SK-N-SH treated with all-trans-retinoic acid at 6 μM for 48 hours (cell line): ENCODE measurements around the gene PCDHGA10.
"Not testable (repeated sequence)": the region's sequence is repeated elsewhere in the genome, so short reads cannot be mapped to it uniquely, and the experiment has no call there.

ENCODE experiments used
- ATAC-seq: fragments of 200-7000 bp; cut with Tn5 transposase; 3 replicates; pipeline ENCODE4 v1.9.1; 2020; ENCODE audit warnings: mild to moderate bottlenecking, moderate library complexity
- ARNTL ChIP-seq: fragments of 450-650 bp; formaldehyde crosslinking; IDR thresholded peaks from 2 replicates; pipeline ENCODE4 v1.5.0; 2020; ENCODE audit warnings: low read depth, mild to moderate bottlenecking, moderate library complexity, borderline replicate concordance
- BACH2 ChIP-seq: fragments of 250-450 bp; sonication (Bioruptor Pico); IDR thresholded peaks from 2 replicates; pipeline ENCODE4 v1.9.0; 2021; ENCODE audit warnings: mild to moderate bottlenecking, borderline replicate concordance
- CSDC2 ChIP-seq: fragments of 250-450 bp; sonication (Bioruptor Pico); IDR thresholded peaks from 2 replicates; pipeline ENCODE4 v1.5.0; 2020; ENCODE audit warnings: mild to moderate bottlenecking, moderate library complexity
- GLIS3 ChIP-seq: fragments of 250-450 bp; sonication (Bioruptor Pico); IDR thresholded peaks from 2 replicates; pipeline ENCODE4 v1.5.0; 2020; ENCODE audit warnings: mild to moderate bottlenecking, moderate library complexity
- ISL1 ChIP-seq: fragments of 250-450 bp; sonication (Bioruptor Pico); IDR thresholded peaks from 2 replicates; pipeline ENCODE4 v2.1.2; 2022; ENCODE audit warnings: mild to moderate bottlenecking, moderate library complexity
- OSR1 ChIP-seq: fragments of 250-450 bp; sonication (Bioruptor Pico); IDR thresholded peaks from 2 replicates; pipeline ENCODE4 v1.8.0; 2022; ENCODE audit warnings: moderate library complexity, mild to moderate bottlenecking, inconsistent platforms
- RARB ChIP-seq: fragments of 250-450 bp; sonication (Bioruptor Pico); IDR thresholded peaks from 2 replicates; pipeline ENCODE4 v1.8.0; 2021; ENCODE audit warnings: mild to moderate bottlenecking, moderate library complexity
- SNAI2 ChIP-seq: fragments of 250-450 bp; sonication (Bioruptor Pico); IDR thresholded peaks from 2 replicates; pipeline ENCODE4 v1.5.0; 2020; ENCODE audit warnings: mild to moderate bottlenecking, moderate library complexity
- TOX ChIP-seq: fragments of 250-450 bp; sonication (Bioruptor Pico); IDR thresholded peaks from 2 replicates; pipeline ENCODE4 v1.8.0; 2021; ENCODE audit warnings: mild to moderate bottlenecking, moderate library complexity, borderline replicate concordance
- ZC3H10 ChIP-seq: fragments of 250-450 bp; sonication (Bioruptor Pico); IDR thresholded peaks from 2 replicates; pipeline ENCODE4 v1.5.1; 2021; ENCODE audit warnings: mild to moderate bottlenecking, moderate library complexity
- ZFP3 ChIP-seq: fragments of 250-450 bp; sonication (Bioruptor Pico); IDR thresholded peaks from 2 replicates; pipeline ENCODE4 v1.5.0; 2020; ENCODE audit warnings: mild to moderate bottlenecking, moderate library complexity
- ZNF565 ChIP-seq: fragments of 450-650 bp; formaldehyde crosslinking; conservative IDR thresholded peaks from 2 replicates; pipeline ENCODE4 v1.5.0; 2020; ENCODE audit warnings: low read depth, mild to moderate bottlenecking, moderate library complexity
- ZNF70 ChIP-seq: fragments of 450-650 bp; formaldehyde crosslinking; IDR thresholded peaks from 2 replicates; pipeline ENCODE4 v1.5.0; 2020; ENCODE audit warnings: mild to moderate bottlenecking, moderate library complexity
- TF ChIP-seq, protein P1 (sequence below): fragments of 250-450 bp; sonication (Bioruptor Pico); IDR thresholded peaks from 2 replicates; pipeline ENCODE4 v1.5.0; 2020; ENCODE audit warnings: mild to moderate bottlenecking, moderate library complexity
- TF ChIP-seq, protein P2 (sequence below): fragments of 250-450 bp; sonication (Bioruptor Pico); IDR thresholded peaks from 2 replicates; pipeline ENCODE4 v1.5.1; 2020; ENCODE audit warnings: low read depth, mild to moderate bottlenecking, moderate library complexity
- TF ChIP-seq, protein P3 (sequence below): fragments of 250-450 bp; sonication (Bioruptor Pico); IDR thresholded peaks from 2 replicates; pipeline ENCODE4 v1.5.1; 2021; ENCODE audit warnings: mild to moderate bottlenecking, moderate library complexity
- TF ChIP-seq, protein P4 (sequence below): fragments of 250-450 bp; sonication (Bioruptor Pico); IDR thresholded peaks from 2 replicates; pipeline ENCODE4 v1.8.0; 2021; ENCODE audit warnings: low read depth, mild to moderate bottlenecking, moderate library complexity, borderline replicate concordance

PCDHGA10 gene

DNA sequence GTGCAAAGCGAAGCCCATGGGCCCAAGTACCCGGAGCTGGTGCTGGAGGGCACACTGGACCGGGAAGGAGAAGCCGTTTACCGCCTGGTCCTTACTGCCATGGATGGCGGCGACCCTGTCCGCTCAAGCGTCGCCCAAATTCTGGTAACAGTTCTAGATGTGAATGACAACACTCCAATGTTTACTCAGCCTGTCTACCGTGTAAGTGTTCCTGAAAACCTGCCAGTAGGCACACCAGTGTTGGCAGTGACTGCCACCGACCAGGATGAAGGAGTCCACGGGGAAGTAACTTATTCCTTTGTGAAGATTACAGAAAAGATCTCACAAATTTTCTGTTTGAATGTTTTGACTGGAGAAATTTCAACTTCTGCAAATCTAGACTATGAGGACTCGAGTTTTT lies 38.2 kb upstream of the PCDHGA10 start:
- ATAC-seq: no peak
- TF ChIP-seq ZNF565 (CRISPR knock-in tag) (no peak), ZNF70 (CRISPR knock-in tag) (no peak), OSR1 (CRISPR knock-in tag) (no peak), GLIS3 (CRISPR knock-in tag) (no peak)
- TF ChIP-seq, protein P1, sequence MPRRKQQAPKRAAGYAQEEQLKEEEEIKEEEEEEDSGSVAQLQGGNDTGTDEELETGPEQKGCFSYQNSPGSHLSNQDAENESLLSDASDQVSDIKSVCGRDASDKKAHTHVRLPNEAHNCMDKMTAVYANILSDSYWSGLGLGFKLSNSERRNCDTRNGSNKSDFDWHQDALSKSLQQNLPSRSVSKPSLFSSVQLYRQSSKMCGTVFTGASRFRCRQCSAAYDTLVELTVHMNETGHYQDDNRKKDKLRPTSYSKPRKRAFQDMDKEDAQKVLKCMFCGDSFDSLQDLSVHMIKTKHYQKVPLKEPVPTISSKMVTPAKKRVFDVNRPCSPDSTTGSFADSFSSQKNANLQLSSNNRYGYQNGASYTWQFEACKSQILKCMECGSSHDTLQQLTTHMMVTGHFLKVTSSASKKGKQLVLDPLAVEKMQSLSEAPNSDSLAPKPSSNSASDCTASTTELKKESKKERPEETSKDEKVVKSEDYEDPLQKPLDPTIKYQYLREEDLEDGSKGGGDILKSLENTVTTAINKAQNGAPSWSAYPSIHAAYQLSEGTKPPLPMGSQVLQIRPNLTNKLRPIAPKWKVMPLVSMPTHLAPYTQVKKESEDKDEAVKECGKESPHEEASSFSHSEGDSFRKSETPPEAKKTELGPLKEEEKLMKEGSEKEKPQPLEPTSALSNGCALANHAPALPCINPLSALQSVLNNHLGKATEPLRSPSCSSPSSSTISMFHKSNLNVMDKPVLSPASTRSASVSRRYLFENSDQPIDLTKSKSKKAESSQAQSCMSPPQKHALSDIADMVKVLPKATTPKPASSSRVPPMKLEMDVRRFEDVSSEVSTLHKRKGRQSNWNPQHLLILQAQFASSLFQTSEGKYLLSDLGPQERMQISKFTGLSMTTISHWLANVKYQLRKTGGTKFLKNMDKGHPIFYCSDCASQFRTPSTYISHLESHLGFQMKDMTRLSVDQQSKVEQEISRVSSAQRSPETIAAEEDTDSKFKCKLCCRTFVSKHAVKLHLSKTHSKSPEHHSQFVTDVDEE: no peak
- TF ChIP-seq, all 23 proteins: peak for 0

DNA sequence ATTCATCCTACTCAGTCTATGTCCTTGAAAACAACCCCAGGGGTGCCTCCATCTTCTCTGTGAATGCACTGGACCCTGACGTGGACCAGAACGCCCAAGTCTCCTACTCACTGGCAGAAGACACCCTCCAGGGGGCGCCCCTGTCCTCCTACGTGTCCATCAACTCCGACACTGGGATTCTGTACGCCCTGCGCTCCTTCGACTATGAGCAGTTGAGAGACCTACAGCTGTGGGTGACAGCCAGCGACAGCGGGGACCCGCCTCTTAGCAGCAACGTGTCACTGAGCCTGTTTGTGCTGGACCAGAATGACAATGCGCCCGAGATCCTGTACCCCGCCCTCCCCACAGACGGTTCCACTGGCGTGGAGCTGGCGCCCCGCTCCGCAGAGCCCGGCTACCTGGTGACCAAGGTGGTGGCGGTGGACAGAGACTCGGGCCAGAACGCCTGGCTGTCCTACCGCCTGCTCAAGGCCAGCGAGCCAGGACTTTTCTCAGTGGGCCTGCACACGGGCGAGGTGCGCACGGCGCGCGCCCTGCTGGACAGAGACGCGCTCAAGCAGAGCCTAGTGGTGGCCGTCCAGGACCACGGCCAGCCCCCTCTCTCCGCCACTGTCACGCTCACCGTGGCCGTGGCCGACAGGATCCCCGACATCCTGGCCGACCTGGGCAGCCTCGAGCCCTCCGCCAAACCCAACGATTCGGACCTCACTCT lies 37.2 kb upstream of the PCDHGA10 start:
- ATAC-seq: not testable (repeated sequence)

DNA sequence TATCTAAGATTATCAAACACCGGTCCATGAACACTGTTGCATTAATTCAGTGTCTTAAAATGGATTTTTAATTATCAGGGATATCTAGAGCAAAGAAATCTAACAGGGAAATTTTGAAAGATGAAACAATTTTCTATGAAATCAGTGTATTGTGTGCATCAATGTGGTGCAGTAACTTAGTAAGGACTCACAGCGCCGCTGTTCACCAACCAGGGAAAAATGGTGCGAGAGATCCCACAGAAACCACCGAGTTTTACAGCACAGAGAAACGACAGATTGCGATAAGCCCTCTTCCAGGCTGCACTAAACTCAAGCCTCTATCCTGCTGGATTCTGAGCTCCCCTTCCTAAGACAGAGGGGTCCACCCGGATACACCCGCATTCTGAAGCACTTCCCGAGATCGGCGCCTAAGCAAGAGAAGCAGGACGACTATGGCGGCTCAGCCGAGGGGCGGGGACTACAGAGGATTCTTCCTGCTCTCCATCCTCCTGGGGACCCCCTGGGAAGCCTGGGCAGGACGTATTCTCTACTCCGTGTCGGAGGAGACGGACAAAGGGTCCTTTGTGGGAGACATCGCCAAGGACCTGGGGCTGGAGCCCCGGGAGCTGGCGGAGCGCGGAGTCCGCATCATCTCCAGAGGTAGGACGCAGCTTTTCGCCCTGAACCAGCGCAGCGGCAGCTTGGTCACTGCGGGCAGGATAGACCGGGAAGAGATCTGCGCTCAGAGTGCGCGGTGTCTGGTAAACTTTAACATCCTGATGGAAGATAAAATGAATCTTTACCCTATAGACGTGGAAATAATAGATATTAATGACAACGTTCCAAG lies 30.1 kb upstream of the PCDHGA10 start, which contains the start of gene PCDHGA7:
Gene PCDHGA7 (plus strand): TSS at position 274 of the 826 bp plus-strand sequence. CDS start 158 bp downstream, at position 432.
- TF ChIP-seq ZNF565 (CRISPR knock-in tag) (no peak), ZNF70 (CRISPR knock-in tag) (no peak), RARB (no peak), ZFP3 (CRISPR knock-in tag) (no peak), ZC3H10 (no peak), OSR1 (CRISPR knock-in tag) (no peak), ARNTL (no peak), TOX (CRISPR knock-in tag) (no peak)
- ATAC-seq: peak; percentile 97

DNA sequence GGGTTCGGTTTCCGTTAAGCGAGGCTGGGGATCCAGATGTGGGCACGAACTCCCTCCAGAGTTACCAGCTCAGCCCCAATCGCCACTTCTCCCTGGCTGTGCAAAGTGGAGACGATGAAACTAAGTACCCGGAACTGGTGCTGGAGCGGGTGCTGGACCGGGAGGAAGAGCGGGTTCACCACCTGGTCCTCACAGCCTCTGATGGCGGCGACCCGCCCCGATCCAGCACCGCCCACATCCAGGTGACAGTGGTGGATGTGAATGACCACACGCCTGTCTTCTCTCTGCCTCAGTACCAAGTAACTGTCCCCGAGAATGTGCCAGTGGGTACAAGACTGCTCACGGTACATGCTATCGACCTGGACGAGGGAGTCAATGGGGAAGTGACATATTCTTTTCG lies 29.4 kb upstream of the PCDHGA10 start:
- TF ChIP-seq, protein P2, sequence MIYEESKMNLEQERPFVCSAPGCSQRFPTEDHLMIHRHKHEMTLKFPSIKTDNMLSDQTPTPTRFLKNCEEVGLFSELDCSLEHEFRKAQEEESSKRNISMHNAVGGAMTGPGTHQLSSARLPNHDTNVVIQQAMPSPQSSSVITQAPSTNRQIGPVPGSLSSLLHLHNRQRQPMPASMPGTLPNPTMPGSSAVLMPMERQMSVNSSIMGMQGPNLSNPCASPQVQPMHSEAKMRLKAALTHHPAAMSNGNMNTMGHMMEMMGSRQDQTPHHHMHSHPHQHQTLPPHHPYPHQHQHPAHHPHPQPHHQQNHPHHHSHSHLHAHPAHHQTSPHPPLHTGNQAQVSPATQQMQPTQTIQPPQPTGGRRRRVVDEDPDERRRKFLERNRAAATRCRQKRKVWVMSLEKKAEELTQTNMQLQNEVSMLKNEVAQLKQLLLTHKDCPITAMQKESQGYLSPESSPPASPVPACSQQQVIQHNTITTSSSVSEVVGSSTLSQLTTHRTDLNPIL: no peak
- TF ChIP-seq ZNF565 (CRISPR knock-in tag) (no peak), ZFP3 (CRISPR knock-in tag) (no peak), ZNF70 (CRISPR knock-in tag) (no peak), CSDC2 (CRISPR knock-in tag) (no peak), RARB (no peak), OSR1 (CRISPR knock-in tag) (no peak), BACH2 (CRISPR knock-in tag) (no peak), ISL1 (no peak), TOX (CRISPR knock-in tag) (no peak), SNAI2 (CRISPR knock-in tag) (no peak)
- TF ChIP-seq, protein P1: no peak
- TF ChIP-seq, protein P3, sequence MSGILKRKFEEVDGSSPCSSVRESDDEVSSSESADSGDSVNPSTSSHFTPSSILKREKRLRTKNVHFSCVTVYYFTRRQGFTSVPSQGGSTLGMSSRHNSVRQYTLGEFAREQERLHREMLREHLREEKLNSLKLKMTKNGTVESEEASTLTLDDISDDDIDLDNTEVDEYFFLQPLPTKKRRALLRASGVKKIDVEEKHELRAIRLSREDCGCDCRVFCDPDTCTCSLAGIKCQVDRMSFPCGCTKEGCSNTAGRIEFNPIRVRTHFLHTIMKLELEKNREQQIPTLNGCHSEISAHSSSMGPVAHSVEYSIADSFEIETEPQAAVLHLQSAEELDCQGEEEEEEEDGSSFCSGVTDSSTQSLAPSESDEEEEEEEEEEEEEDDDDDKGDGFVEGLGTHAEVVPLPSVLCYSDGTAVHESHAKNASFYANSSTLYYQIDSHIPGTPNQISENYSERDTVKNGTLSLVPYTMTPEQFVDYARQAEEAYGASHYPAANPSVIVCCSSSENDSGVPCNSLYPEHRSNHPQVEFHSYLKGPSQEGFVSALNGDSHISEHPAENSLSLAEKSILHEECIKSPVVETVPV (CRISPR knock-in tag): no peak
- TF ChIP-seq, protein P4, sequence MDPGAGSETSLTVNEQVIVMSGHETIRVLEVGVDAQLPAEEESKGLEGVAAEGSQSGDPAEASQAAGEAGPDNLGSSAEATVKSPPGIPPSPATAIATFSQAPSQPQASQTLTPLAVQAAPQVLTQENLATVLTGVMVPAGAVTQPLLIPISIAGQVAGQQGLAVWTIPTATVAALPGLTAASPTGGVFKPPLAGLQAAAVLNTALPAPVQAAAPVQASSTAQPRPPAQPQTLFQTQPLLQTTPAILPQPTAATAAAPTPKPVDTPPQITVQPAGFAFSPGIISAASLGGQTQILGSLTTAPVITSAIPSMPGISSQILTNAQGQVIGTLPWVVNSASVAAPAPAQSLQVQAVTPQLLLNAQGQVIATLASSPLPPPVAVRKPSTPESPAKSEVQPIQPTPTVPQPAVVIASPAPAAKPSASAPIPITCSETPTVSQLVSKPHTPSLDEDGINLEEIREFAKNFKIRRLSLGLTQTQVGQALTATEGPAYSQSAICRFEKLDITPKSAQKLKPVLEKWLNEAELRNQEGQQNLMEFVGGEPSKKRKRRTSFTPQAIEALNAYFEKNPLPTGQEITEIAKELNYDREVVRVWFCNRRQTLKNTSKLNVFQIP: no peak

More for the DNA sequence above, 29.4 kb upstream of the PCDHGA10 start:
- no peak for ATAC-seq
